Measurements from ENCODE around the gene KCNE1. TPM values are rescaled to one million over a fixed set of nuclear protein-coding genes. Genes with fewer than 3 reads are reported as not detected.
A peak's percentile ranks its signal among the peaks of the same experiment; 100 is the strongest.

Gene KCNE1
- total RNA-seq, 3 donors from 2014 or later (not counting 1 experiment from before 2014, with no cell fraction given) = 0.52 to 3.3 (median 1.6) TPM

DNA sequence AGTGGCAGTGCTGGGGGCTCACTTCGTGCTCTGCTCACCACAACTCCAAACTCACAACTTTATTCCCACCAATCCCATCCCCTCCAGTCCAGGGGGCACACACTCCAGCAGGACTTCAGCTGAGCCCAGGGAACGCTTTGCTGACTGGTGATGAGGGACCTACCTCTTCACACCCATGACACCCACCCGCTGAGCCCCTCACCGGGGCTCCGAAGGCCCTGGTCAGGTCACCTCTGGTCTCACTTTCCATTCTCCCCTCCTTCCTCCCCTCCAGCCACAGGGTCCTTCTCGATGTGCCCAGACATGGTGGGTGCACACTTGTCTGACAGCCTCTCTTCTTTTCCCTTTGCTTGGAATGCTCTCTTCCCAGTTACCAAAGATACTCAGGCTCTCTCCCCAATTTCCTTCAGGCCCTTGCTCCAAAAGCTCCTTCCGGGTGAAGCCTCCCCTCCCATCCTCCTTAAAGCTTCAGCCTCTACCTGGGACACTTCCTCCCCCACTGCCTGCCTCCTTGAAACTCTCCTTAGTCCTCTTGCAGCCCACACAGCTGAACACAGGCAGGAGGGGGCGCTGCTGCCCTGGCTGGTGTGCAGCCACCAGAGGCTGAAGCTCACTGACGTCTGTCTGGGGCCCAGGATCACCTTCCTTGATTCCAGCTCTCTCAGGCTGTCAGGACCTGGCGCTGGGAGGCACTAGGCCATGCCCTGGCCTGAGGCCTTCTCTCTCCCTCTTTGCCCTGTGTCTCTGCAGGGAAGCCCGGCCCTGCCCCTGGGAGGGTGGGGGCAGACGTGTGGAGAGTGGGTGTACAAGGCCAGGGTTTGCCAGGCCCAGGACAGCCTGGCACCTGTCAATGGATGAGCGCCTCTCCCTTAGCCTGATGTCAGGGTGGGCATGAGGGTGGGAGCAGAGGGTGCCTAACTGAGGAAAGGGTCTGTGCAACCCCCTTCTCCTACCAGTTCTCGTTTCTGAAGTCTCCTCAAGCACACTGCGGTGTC, 1.6 kb downstream of the KCNE1 start:
- Mint-ChIP-seq H3K27ac (no peak overlapping the region), H3K36me3 (no peaks in the 10 kb centered on the region), H3K4me1 (no peaks in the 10 kb centered on the region), H3K4me3 (no peak overlapping the region), H3K9me3 (no peaks in the 10 kb centered on the region), H3K27me3 (ENCODE audit: low read depth in 2 of 2) (peaks cover 15 to 22% of the 10 kb centered on the region in 2 donors)
- Histone ChIP-seq H3K36me3 (ENCODE audit: control insufficient read depth, insufficient read depth, low read length) (no peaks in the 10 kb centered on the region), H3K9me3 (ENCODE audit: control insufficient read depth, insufficient read depth, low read length) (no peaks in the 10 kb centered on the region), H3K27ac (ENCODE audit: low read length) (no peak overlapping the region), H3K4me3 (ENCODE audit: low read length) (no peak overlapping the region), H3K4me1 (ENCODE audit: control insufficient read depth, insufficient read depth, low read length) (peaks cover 18% of the 10 kb centered on the region), H3K27me3 (ENCODE audit: control insufficient read depth, insufficient read depth, low read length) (peaks cover 4% of the 10 kb centered on the region)
- TF ChIP-seq, protein P1, sequence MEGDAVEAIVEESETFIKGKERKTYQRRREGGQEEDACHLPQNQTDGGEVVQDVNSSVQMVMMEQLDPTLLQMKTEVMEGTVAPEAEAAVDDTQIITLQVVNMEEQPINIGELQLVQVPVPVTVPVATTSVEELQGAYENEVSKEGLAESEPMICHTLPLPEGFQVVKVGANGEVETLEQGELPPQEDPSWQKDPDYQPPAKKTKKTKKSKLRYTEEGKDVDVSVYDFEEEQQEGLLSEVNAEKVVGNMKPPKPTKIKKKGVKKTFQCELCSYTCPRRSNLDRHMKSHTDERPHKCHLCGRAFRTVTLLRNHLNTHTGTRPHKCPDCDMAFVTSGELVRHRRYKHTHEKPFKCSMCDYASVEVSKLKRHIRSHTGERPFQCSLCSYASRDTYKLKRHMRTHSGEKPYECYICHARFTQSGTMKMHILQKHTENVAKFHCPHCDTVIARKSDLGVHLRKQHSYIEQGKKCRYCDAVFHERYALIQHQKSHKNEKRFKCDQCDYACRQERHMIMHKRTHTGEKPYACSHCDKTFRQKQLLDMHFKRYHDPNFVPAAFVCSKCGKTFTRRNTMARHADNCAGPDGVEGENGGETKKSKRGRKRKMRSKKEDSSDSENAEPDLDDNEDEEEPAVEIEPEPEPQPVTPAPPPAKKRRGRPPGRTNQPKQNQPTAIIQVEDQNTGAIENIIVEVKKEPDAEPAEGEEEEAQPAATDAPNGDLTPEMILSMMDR (IDR thresholded peaks at IDR 0.05) = peak; percentile 18
- DNase-seq (peak in 1 of 2 donors; percentile 41), ATAC-seq (peak; percentile 53 to 69 (median 65))
- 79% methylated on average over 15 of the region's 15 CpGs for WGBS (ENCODE audit: insufficient coverage)
- intact Hi-C loops (cut with micrococcal nuclease) = no loop called here

GRCh38 chr21:34509151-34509550, 2.9 kb downstream of the KCNE1 start:
- intact Hi-C loops (cut with micrococcal nuclease) = no loop called here
- Histone ChIP-seq H3K9me3 (ENCODE audit: control insufficient read depth, insufficient read depth, low read length) (no peaks in the 10 kb centered on the region), H3K27ac (ENCODE audit: low read length) (no peak overlapping the region), H3K36me3 (ENCODE audit: control insufficient read depth, insufficient read depth, low read length) (no peaks in the 10 kb centered on the region), H3K4me1 (ENCODE audit: control insufficient read depth, insufficient read depth, low read length) (peaks cover 18% of the 10 kb centered on the region), H3K4me3 (ENCODE audit: low read length) (no peak overlapping the region), H3K27me3 (ENCODE audit: control insufficient read depth, insufficient read depth, low read length) (peaks cover 4% of the 10 kb centered on the region)
- no peaks in the 10 kb centered on the region for H3K9me3 Mint-ChIP-seq
- H3K36me3 Mint-ChIP-seq = no peaks in the 10 kb centered on the region
- DNase-seq (no peak), ATAC-seq (peak in 1 of 3 donors; percentile 42)
- no peaks in the 10 kb centered on the region for H3K4me1 Mint-ChIP-seq
- WGBS (ENCODE audit: insufficient coverage) = 73% methylated on average over 4 of the region's 4 CpGs
- H3K4me3 Mint-ChIP-seq = no peak overlapping the region
- H3K27ac Mint-ChIP-seq = no peak overlapping the region
- H3K27me3 Mint-ChIP-seq (ENCODE audit: low read depth in 2 of 2) = peaks cover 15 to 31% of the 10 kb centered on the region in 2 donors
- TF ChIP-seq, protein P1 (IDR thresholded peaks at IDR 0.05) = no peak

DNA sequence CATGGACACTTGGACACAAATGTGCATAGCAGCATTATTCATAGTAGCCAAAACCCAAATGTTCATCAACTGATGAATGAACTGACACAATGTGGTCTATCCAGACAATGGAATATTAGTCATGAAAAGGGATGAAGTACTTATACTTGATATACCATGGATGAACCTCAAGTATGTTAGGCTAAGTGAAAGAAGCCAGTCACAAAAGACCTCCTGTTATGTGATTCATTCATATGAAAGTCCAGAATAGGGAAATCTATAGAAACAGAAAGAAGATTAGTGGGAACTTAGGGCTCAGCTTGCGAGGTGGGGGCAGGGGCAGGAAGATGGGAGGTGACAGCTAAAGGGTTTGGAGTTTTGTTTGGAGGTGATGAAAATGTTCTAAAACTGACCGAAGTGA, 7.4 kb downstream of the KCNE1 start:
- H3K4me3 ChIP-seq (ENCODE audit: low read length) = no peak overlapping the region
- Mint-ChIP-seq H3K4me1 (no peaks in the 10 kb centered on the region), H3K4me3 (no peak overlapping the region), H3K9me3 (no peaks in the 10 kb centered on the region), H3K36me3 (no peaks in the 10 kb centered on the region), H3K27ac (no peak overlapping the region), H3K27me3 (ENCODE audit: low read depth in 2 of 2) (peaks cover 17 to 52% of the 10 kb centered on the region in 2 donors)
- no peaks in the 10 kb centered on the region for H3K36me3 ChIP-seq (ENCODE audit: control insufficient read depth, insufficient read depth, low read length)
- peaks cover 5% of the 10 kb centered on the region for H3K4me1 ChIP-seq (ENCODE audit: control insufficient read depth, insufficient read depth, low read length)
- no peak overlapping the region for H3K27ac ChIP-seq (ENCODE audit: low read length)
- H3K27me3 ChIP-seq (ENCODE audit: control insufficient read depth, insufficient read depth, low read length) = peaks cover 11% of the 10 kb centered on the region
- 69% methylated on average over 2 of the region's 2 CpGs for WGBS (ENCODE audit: insufficient coverage)
- no peak for DNase-seq
- TF ChIP-seq, protein P1 (IDR thresholded peaks at IDR 0.05) = no peak
- intact Hi-C loops (cut with micrococcal nuclease) = no loop called here
- no peak for ATAC-seq
- no peaks in the 10 kb centered on the region for H3K9me3 ChIP-seq (ENCODE audit: control insufficient read depth, insufficient read depth, low read length)

Data from natural killer cell (primary cell).